NCI-H82 treated with DMSO at 0.1 percent for 48 hours (cell line): ENCODE data around the gene LCP1.

Experiments used
- DNase-seq: peaks from one replicate; lab custom pipeline; 2025; ENCODE audit not compliant: unreplicated experiment; lab: John Stamatoyannopoulos, UW

LCP1 gene

DNA sequence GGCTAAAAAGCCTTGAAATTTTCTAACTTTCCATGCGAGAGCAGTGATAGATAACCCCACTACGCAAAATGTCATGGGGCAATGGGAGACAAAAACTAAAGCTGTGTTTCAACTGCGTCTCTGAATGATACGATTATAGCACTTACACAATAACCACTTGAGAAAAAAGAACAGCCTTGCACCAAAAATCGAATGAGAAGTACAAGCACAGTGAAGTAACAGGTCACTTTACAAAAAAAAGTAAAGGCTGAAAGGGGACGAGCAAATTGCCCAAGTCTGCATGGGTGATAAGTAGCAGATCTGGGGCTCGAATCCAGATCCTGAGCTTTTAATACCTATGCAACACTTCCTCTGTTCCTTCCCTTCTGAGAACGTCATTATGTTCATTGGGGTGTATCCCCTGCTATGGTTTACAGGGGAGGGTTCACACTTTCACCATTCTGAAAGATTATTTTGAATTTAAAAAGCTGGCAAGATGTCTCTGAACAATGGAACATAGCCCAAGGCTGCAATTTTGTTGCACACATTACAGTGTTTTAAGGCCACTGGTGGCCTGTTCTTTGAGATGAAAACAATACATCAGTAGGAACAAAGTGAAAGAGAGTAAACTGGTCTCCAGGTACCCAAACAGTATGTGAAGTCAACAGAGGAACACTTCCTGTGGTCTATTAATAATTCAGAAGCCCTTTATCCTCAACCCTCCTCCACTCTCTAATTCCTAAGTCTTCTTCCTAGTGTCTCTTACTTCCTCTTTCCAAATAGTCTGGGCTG is 80.3 kb downstream of the LCP1 start:
- no peak for DNase-seq

- DNase-seq, result no peak
Measured at GRCh38 chr13:46101002-46101401, 81.0 kb downstream of the LCP1 start.

GRCh38 chr13:46100191-46100815 is 81.7 kb downstream of the LCP1 start:
- no peak for DNase-seq

- DNase-seq, result no peak
Measured at GRCh38 chr13:46097663-46098062, 84.3 kb downstream of the LCP1 start.

- no peak for DNase-seq
Measured at GRCh38 chr13:46097015-46097414, 85.0 kb downstream of the LCP1 start.

- no peak for DNase-seq
Measured at GRCh38 chr13:46094478-46094877, 87.5 kb downstream of the LCP1 start.

DNA sequence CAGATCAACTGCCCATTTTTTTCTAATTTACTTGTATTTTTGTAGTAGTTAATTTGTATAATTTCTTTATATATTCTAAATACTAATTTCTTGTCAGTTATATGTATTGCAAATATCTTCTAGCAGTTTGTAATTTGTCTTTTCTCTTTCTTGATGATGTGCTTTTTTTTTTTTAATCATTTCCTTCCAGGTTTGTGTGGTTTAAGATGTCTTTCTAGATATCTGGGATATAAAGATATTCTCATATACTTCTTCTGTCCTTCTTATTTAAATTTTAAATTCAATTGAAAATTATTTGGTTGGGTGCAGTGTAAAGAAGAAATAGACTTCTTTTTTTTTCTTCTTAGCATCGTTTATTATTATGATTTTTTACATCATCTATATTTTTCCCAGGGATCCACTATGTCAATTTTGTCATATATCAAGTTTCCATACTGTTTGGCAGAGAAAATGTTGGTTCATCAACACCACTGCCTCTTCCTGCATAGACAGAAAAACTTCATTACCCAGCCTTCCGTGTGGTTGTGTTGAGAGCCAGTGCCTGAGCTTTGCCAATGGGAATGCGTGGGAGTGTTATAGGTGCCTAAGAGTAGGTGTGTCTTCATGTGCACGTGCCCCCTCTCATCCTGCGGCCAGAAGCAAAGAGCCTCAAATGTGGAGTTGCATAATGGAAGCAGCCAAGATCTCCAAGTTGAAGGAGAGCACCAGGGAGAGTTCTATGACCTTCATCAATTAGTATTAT is 93.0 kb downstream of the LCP1 start:
- no peak for DNase-seq

DNA sequence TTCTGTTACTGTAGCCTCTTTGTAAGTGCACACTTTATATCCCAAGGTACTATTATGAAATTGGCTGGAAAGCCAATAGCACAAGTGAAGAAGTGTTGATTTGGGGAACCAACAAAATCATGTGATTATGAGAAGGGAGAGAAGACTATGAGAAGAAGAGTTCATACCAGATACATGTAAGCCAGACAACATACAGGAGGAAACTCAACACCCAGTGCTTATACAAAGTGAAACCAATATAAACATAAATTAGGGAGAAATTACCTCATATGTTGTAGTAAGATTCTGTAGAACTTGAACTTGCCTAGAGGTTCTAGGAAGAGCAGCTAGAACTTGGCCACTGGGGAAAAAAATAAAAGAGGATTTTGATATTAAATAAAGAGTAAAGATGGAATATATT is 94.5 kb downstream of the LCP1 start:
- no peak for DNase-seq

- no peak for DNase-seq
Measured at GRCh38 chr13:46086985-46087384, 95.0 kb downstream of the LCP1 start.

DNA sequence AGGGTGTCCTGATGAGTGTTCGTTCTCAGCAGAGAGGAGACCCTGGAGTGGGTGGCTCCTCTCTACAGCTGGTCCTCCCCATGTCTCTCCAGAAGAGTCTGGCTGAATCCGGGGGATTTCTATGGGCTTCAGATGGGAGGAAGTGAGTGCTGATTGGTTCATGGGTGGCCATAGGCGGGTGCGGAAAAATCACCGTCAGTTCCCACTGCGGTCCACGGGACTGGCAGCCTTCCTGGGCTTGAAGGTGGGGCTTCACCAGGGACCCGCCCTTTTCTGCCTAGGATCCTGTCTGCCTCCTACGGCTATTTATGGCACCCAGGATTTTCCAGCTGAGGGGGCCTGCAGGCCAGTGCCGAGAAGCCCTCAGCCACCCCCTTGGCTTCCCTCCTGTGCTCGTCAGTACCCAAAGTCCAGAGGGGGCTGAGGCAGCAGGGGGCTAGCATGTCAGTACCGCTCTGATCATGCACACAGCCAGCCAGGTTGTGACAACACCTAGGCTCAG is 95.5 kb downstream of the LCP1 start:
- no peak for DNase-seq

DNA sequence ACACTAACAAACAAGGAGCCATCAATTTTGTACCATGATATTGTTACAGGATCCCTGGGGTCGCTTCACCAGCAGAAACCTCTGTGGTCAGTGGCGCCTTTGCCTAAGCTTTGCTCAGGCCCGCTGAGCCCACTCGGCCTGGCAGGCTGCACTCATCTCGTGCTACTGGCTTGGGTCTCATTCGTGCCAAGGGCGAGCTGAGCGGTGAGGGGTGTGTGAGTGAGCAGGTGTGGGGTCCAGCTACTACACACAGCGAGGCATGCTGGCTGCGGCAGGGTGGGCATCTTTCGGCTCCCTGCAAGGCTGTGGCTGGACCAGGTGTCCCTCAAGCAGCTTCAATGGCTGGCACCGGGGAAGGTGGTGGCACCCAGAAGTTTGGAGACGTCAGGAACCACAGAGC is 96.2 kb downstream of the LCP1 start:
- no peak for DNase-seq

DNA sequence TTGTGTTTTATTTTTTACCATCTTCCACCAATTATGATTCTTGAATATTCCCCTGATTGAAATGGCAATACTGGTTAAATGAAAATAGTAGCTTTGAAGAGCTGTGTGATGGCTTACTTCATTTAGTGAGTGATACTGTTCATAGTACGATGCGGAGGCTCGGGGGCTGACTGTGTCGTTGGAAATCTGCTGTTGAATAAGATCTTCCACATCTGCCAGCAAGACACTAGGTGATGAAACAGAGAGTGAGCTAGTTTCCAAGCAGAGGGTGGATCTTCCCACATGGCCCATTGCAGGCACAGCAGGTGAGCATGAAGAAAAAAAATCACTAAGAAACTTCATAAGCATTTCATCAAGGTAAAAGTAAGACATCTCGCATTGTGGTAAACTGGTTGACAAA is 99.7 kb downstream of the LCP1 start:
- DNase-seq, result no peak

DNA sequence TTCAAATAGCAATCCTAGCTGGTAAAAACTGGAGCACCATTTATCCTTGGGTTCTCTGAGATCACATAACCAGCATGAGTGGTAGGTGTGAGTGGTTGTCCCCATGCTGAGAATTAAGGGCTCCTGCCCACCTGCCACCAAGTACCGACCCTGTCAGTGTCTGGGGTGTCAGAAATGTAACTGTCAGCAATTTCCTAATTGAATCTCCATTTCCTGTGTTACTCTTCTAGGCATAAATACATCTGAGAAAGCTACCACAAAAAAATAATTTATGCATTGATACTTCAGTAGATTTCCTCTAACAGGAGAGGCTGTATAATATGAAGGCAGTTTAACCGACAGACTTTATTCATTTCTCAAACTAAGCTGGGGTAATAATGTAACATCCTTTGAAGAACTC is 102.2 kb downstream of the LCP1 start:
- no peak for DNase-seq

GRCh38 chr13:46077265-46077664 is 104.7 kb downstream of the LCP1 start:
- DNase-seq, result no peak

GRCh38 chr13:46076827-46077226 is 105.2 kb downstream of the LCP1 start:
- DNase-seq, result no peak
